ENCODE measurements around the gene IFRD2. TPM values are rescaled to one million over a fixed set of nuclear protein-coding genes. Genes with fewer than 3 reads are reported as not detected.
"Not testable (repeated sequence)": the region's sequence is repeated elsewhere in the genome, so short reads cannot be mapped to it uniquely, and the experiment has no call there.

Gene IFRD2
- total and polyA plus RNA-seq, 2 experiments from 2014 or later, result 85.4 to 90.2 TPM

- Histone ChIP-seq H3K4me3 (no peak overlapping the region), H3K9ac (no peak overlapping the region), H4K20me1 (ENCODE audit: insufficient read depth) (no peaks in the 10 kb centered on the region), H3K79me2 (ENCODE audit: insufficient read depth) (no peaks in the 10 kb centered on the region), H3K9me2 (ENCODE audit: insufficient read depth) (no peaks in the 10 kb centered on the region), H3K4me1 (ENCODE audit: insufficient read depth) (peaks cover 11% of the 10 kb centered on the region), H3K36me3 (ENCODE audit: low read depth) (no peaks in the 10 kb centered on the region), H3K4me2 (ENCODE audit: unreplicated experiment) (no peak overlapping the region), H3K27ac (no peak overlapping the region), H3K27me3 (replicated peaks; ENCODE audit: insufficient read depth) (no peaks in the 10 kb centered on the region), H3F3A (ENCODE audit: insufficient read depth) (no peaks in the 10 kb centered on the region), H2AFZ (no peak overlapping the region), H3K9me3 (ENCODE audit: low read depth) (no peaks in the 10 kb centered on the region)
- peak; percentile 71 for DNase-seq
- 58 to 59% methylated on average over 21 to 26 of the region's 26 CpGs for WGBS, 2 experiments (ENCODE audit: low coverage in 1 of 2, low lambda C conversion rate in 2 of 2, missing lambda C conversion rate in 2 of 2)
- in situ Hi-C loops (cut with MboI), result loop anchor here (5.0 kb wide), 1 partner anchor 77 kb away; no protein-coding TSS in a partner anchor
- no peak for TF ChIP-seq EZH2phosphoT487 (IDR thresholded peaks at IDR 0.05; ENCODE audit: insufficient read depth, low read depth)
- TF ChIP-seq EZH2 (IDR thresholded peaks at IDR 0.05; ENCODE audit: insufficient read depth, poor library complexity, severe bottlenecking), result no peak
Measured at GRCh38 chr3:50274371-50275104, 17.7 kb downstream of the IFRD2 start.

GRCh38 chr3:50273689-50274065 is 18.6 kb downstream of the IFRD2 start:
- Histone ChIP-seq H3K4me3 (no peak overlapping the region), H3K9me3 (ENCODE audit: low read depth) (no peaks in the 10 kb centered on the region), H3K9ac (no peak overlapping the region), H4K20me1 (ENCODE audit: insufficient read depth) (no peaks in the 10 kb centered on the region), H2AFZ (no peak overlapping the region), H3K9me2 (ENCODE audit: insufficient read depth) (no peaks in the 10 kb centered on the region), H3K27me3 (replicated peaks; ENCODE audit: insufficient read depth) (no peaks in the 10 kb centered on the region), H3K4me2 (ENCODE audit: unreplicated experiment) (no peak overlapping the region), H3K27ac (no peak overlapping the region), H3K36me3 (ENCODE audit: low read depth) (no peaks in the 10 kb centered on the region), H3K4me1 (ENCODE audit: insufficient read depth) (peaks cover 18% of the 10 kb centered on the region), H3K79me2 (ENCODE audit: insufficient read depth) (no peaks in the 10 kb centered on the region), H3F3A (ENCODE audit: insufficient read depth) (peaks cover under 1% of the 10 kb centered on the region; the same call in 1 of the 2 replicates)
- TF ChIP-seq EZH2 (IDR thresholded peaks at IDR 0.05; ENCODE audit: insufficient read depth, poor library complexity, severe bottlenecking) (no peak), EZH2phosphoT487 (IDR thresholded peaks at IDR 0.05; ENCODE audit: insufficient read depth, low read depth) (no peak)
- in situ Hi-C loops (cut with MboI), result loop anchor here (5.0 kb wide), 1 partner anchor 76 kb away; no protein-coding TSS in a partner anchor
- WGBS, 2 experiments (ENCODE audit: low coverage in 1 of 2, low lambda C conversion rate in 2 of 2, missing lambda C conversion rate in 2 of 2), result 69 to 74% methylated on average over 23 to 31 of the region's 31 CpGs
- no peak for DNase-seq

GRCh38 chr3:50272911-50273688 is 19.1 kb downstream of the IFRD2 start:
- in situ Hi-C loops (cut with MboI), result loop anchor here (5.0 kb wide), 1 partner anchor 76 kb away; no protein-coding TSS in a partner anchor
- H3K4me3 ChIP-seq, result peak overlapping the region; percentile 50
- H3K9ac ChIP-seq, result no peak overlapping the region

GRCh38 chr3:50272538-50272910 is 19.7 kb downstream of the IFRD2 start:
- H3K9me3 ChIP-seq (ENCODE audit: low read depth); H3K79me2 ChIP-seq (ENCODE audit: insufficient read depth); H4K20me1 ChIP-seq (ENCODE audit: insufficient read depth); H2AFZ ChIP-seq; H3K27me3 ChIP-seq (replicated peaks; ENCODE audit: insufficient read depth); DNase-seq; H3K36me3 ChIP-seq (ENCODE audit: low read depth); H3K4me3 ChIP-seq; H3K27ac ChIP-seq; H3K9ac ChIP-seq; H3F3A ChIP-seq (ENCODE audit: insufficient read depth); H3K4me2 ChIP-seq (ENCODE audit: unreplicated experiment); H3K9me2 ChIP-seq (ENCODE audit: insufficient read depth): not testable (repeated sequence)
- 58% methylated on average over 9 to 10 of the region's 10 CpGs for WGBS, 2 experiments (ENCODE audit: low coverage in 1 of 2, low lambda C conversion rate in 2 of 2, missing lambda C conversion rate in 2 of 2)
- in situ Hi-C loops (cut with MboI), result loop anchor here (5.0 kb wide), 1 partner anchor 75 kb away; no protein-coding TSS in a partner anchor
- peaks cover 21% of the 10 kb centered on the region for H3K4me1 ChIP-seq (ENCODE audit: insufficient read depth)

More at GRCh38 chr3:50272911-50273688, 19.1 kb downstream of the IFRD2 start:
- Histone ChIP-seq H3K79me2 (ENCODE audit: insufficient read depth) (no peaks in the 10 kb centered on the region), H3K4me2 (ENCODE audit: unreplicated experiment) (peak overlapping the region; percentile 59), H3K27ac (no peak overlapping the region), H3K9me2 (ENCODE audit: insufficient read depth) (no peaks in the 10 kb centered on the region), H3K36me3 (ENCODE audit: low read depth) (no peaks in the 10 kb centered on the region), H4K20me1 (ENCODE audit: insufficient read depth) (no peaks in the 10 kb centered on the region), H3K4me1 (ENCODE audit: insufficient read depth) (peaks cover 18% of the 10 kb centered on the region), H3K9me3 (ENCODE audit: low read depth) (no peaks in the 10 kb centered on the region), H2AFZ (peak overlapping the region; percentile 61; the same call in 1 of the 2 replicates), H3F3A (ENCODE audit: insufficient read depth) (peaks cover 7% of the 10 kb centered on the region; the same call in 1 of the 2 replicates), H3K27me3 (replicated peaks; ENCODE audit: insufficient read depth) (no peaks in the 10 kb centered on the region)
- 18 to 19% methylated on average over 58 to 61 of the region's 61 CpGs for WGBS, 2 experiments (ENCODE audit: low coverage in 1 of 2, low lambda C conversion rate in 2 of 2, missing lambda C conversion rate in 2 of 2)
- DNase-seq, result peak; percentile 81
- no peak for TF ChIP-seq EZH2 (IDR thresholded peaks at IDR 0.05; ENCODE audit: insufficient read depth, poor library complexity, severe bottlenecking)
- no peak for TF ChIP-seq EZH2phosphoT487 (IDR thresholded peaks at IDR 0.05; ENCODE audit: insufficient read depth, low read depth)
